Immature natural killer cell (primary cell): ENCODE measurements around the gene RNMT. TPM values are rescaled to one million over a fixed set of nuclear protein-coding genes. Genes with fewer than 3 reads are reported as not detected.

Source experiments
- DNase-seq, 3 donors: peaks; one replicate each; pipeline ENCODE4 v3.0.0; 2022; ENCODE audit warnings: mixed read lengths in 1 of 3
- H3K27ac Mint-ChIP-seq, 6 donors: one replicate each; pipeline ENCODE4 v1.8.0; 2020; ENCODE audit warnings: mixed read lengths in 6 of 6, mild to moderate bottlenecking in 5 of 6, inconsistent platforms in 4 of 6, moderate library complexity in 3 of 6
- H3K27me3 Mint-ChIP-seq, 3 donors: one replicate each; pipeline ENCODE4 v1.8.0; 2020 to 2021; ENCODE audit warnings: low read depth in 3 of 3, mild to moderate bottlenecking in 3 of 3, mixed read lengths in 3 of 3, moderate library complexity in 3 of 3, inconsistent platforms in 1 of 3
- H3K36me3 Mint-ChIP-seq, 3 donors: one replicate each; pipeline ENCODE4 v1.8.0; 2020; ENCODE audit warnings: mixed read lengths in 3 of 3, inconsistent platforms in 2 of 3, mild to moderate bottlenecking in 2 of 3
- H3K4me1 Mint-ChIP-seq, 2 donors: one replicate each; pipeline ENCODE4 v1.8.0; 2020; ENCODE audit warnings: inconsistent platforms in 2 of 2, mild to moderate bottlenecking in 2 of 2, mixed read lengths in 2 of 2, moderate library complexity in 1 of 2
- H3K4me3 Mint-ChIP-seq, 5 donors: one replicate each; pipeline ENCODE4 v1.8.0; 2020; ENCODE audit warnings: mild to moderate bottlenecking in 5 of 5, mixed read lengths in 5 of 5, inconsistent platforms in 3 of 5, moderate library complexity in 3 of 5
- H3K9me3 Mint-ChIP-seq, 6 donors: one replicate each; pipeline ENCODE4 v1.8.0; 2020; ENCODE audit warnings: mild to moderate bottlenecking in 6 of 6, mixed read lengths in 6 of 6, inconsistent platforms in 4 of 6, moderate library complexity in 3 of 6
- polyA plus RNA-seq, 3 donors: library from polyadenylated mRNA; unstranded; fragments of 300-500 nt; fragmentation: Illumina TruSeq; gene quantifications; one replicate each; pipeline ENCODE4 v1.2.3, GENCODE V29; 2021

The RNMT gene
- polyA plus RNA-seq, 3 donors from 2014 or later, result 24.2 to 49.7 (median 42.4) TPM

GRCh38 chr18:13758622-13759021, 32.1 kb downstream of the RNMT start:
- DNase-seq, result no peak
- Mint-ChIP-seq H3K36me3 (peaks cover 58 to 72% (median 67%) of the 10 kb centered on the region in 3 donors), H3K4me1 (no peaks in the 10 kb centered on the region), H3K4me3 (no peak overlapping the region), H3K9me3 (no peaks in the 10 kb centered on the region), H3K27me3 (peaks cover 0 to 3% (median 0%) of the 10 kb centered on the region in 3 donors), H3K27ac (no peak overlapping the region)

GRCh38 chr18:13760047-13760446, 33.6 kb downstream of the RNMT start:
- H3K27me3 Mint-ChIP-seq, result peaks cover 0 to 3% (median 0%) of the 10 kb centered on the region in 3 donors
- H3K36me3 Mint-ChIP-seq, result peaks cover 68 to 74% (median 70%) of the 10 kb centered on the region in 3 donors
- no peak overlapping the region for H3K27ac Mint-ChIP-seq
- peaks cover 0 to 8% (median 2%) of the 10 kb centered on the region in 6 donors for H3K9me3 Mint-ChIP-seq
- H3K4me1 Mint-ChIP-seq, result no peaks in the 10 kb centered on the region
- H3K4me3 Mint-ChIP-seq, result no peak overlapping the region
- no peak for DNase-seq

- Mint-ChIP-seq H3K4me3 (no peak overlapping the region), H3K27me3 (peaks cover 0 to 5% (median 4%) of the 10 kb centered on the region in 3 donors), H3K27ac (no peak overlapping the region), H3K4me1 (no peaks in the 10 kb centered on the region), H3K9me3 (peaks cover 0 to 24% (median 18%) of the 10 kb centered on the region in 6 donors), H3K36me3 (peaks cover 43 to 50% (median 49%) of the 10 kb centered on the region in 3 donors)
- no peak for DNase-seq
Measured at GRCh38 chr18:13762690-13763439, 36.4 kb downstream of the RNMT start.

GRCh38 chr18:13775058-13775457, 48.6 kb downstream of the RNMT start:
- H3K36me3 Mint-ChIP-seq, result no peaks in the 10 kb centered on the region
- no peak overlapping the region for H3K27ac Mint-ChIP-seq
- H3K4me1 Mint-ChIP-seq, result no peaks in the 10 kb centered on the region
- H3K9me3 Mint-ChIP-seq, result peaks cover 0 to 19% (median 5%) of the 10 kb centered on the region in 6 donors
- H3K4me3 Mint-ChIP-seq, result no peak overlapping the region
- H3K27me3 Mint-ChIP-seq, result peaks cover 2 to 5% (median 2%) of the 10 kb centered on the region in 3 donors
- DNase-seq, result no peak

GRCh38 chr18:13791181-13791580, 64.7 kb downstream of the RNMT start:
- Mint-ChIP-seq H3K4me1 (no peaks in the 10 kb centered on the region), H3K4me3 (no peak overlapping the region), H3K36me3 (no peaks in the 10 kb centered on the region), H3K27me3 (peaks cover 2 to 3% (median 2%) of the 10 kb centered on the region in 3 donors), H3K27ac (no peak overlapping the region), H3K9me3 (peaks cover 0 to 10% (median 3%) of the 10 kb centered on the region in 6 donors)
- no peak for DNase-seq

GRCh38 chr18:13793819-13794218, 67.3 kb downstream of the RNMT start:
- DNase-seq, result no peak
- peaks cover 2 to 12% (median 4%) of the 10 kb centered on the region in 3 donors for H3K27me3 Mint-ChIP-seq
- no peaks in the 10 kb centered on the region for H3K9me3 Mint-ChIP-seq
- no peaks in the 10 kb centered on the region for H3K36me3 Mint-ChIP-seq
- no peaks in the 10 kb centered on the region for H3K4me1 Mint-ChIP-seq
- no peak overlapping the region for H3K4me3 Mint-ChIP-seq
- H3K27ac Mint-ChIP-seq, result no peak overlapping the region

- DNase-seq, result no peak
- peaks cover 3 to 4% of the 10 kb centered on the region in 2 donors for H3K4me1 Mint-ChIP-seq
- H3K4me3 Mint-ChIP-seq, result no peak overlapping the region
- H3K36me3 Mint-ChIP-seq, result no peaks in the 10 kb centered on the region
- H3K27ac Mint-ChIP-seq, result no peak overlapping the region
- peaks cover 3 to 17% (median 11%) of the 10 kb centered on the region in 3 donors for H3K27me3 Mint-ChIP-seq
- H3K9me3 Mint-ChIP-seq, result no peaks in the 10 kb centered on the region
Measured at GRCh38 chr18:13796515-13796914, 70.0 kb downstream of the RNMT start.

- H3K27ac Mint-ChIP-seq, result no peak overlapping the region
- peaks cover 3 to 17% (median 11%) of the 10 kb centered on the region in 3 donors for H3K27me3 Mint-ChIP-seq
- no peaks in the 10 kb centered on the region for H3K36me3 Mint-ChIP-seq
- DNase-seq, result no peak
- no peaks in the 10 kb centered on the region for H3K9me3 Mint-ChIP-seq
- H3K4me3 Mint-ChIP-seq, result no peak overlapping the region
- H3K4me1 Mint-ChIP-seq, result peaks cover 3 to 4% of the 10 kb centered on the region in 2 donors
Measured at GRCh38 chr18:13797157-13797611, 70.7 kb downstream of the RNMT start.

- H3K4me3 Mint-ChIP-seq, result no peak overlapping the region
- peaks cover 3 to 4% of the 10 kb centered on the region in 2 donors for H3K4me1 Mint-ChIP-seq
- peaks cover 7 to 25% (median 12%) of the 10 kb centered on the region in 3 donors for H3K27me3 Mint-ChIP-seq
- H3K36me3 Mint-ChIP-seq, result no peaks in the 10 kb centered on the region
- H3K27ac Mint-ChIP-seq, result no peak overlapping the region
- no peaks in the 10 kb centered on the region for H3K9me3 Mint-ChIP-seq
- no peak for DNase-seq
Measured at GRCh38 chr18:13799396-13799795, 72.9 kb downstream of the RNMT start.

GRCh38 chr18:13800505-13801259, 74.2 kb downstream of the RNMT start:
- DNase-seq, result no peak
- peak overlapping the region in 1 of 5 donors; percentile 34 for H3K4me3 Mint-ChIP-seq
- H3K27me3 Mint-ChIP-seq, result peaks cover 9 to 29% (median 15%) of the 10 kb centered on the region in 3 donors
- H3K9me3 Mint-ChIP-seq, result no peaks in the 10 kb centered on the region
- H3K36me3 Mint-ChIP-seq, result no peaks in the 10 kb centered on the region
- H3K27ac Mint-ChIP-seq, result no peak overlapping the region
- peaks cover 3 to 4% of the 10 kb centered on the region in 2 donors for H3K4me1 Mint-ChIP-seq

GRCh38 chr18:13801260-13801601, 74.8 kb downstream of the RNMT start:
- DNase-seq, result no peak
- peaks cover 3 to 4% of the 10 kb centered on the region in 2 donors for H3K4me1 Mint-ChIP-seq
- H3K9me3 Mint-ChIP-seq, result peaks cover 0 to 2% (median 0%) of the 10 kb centered on the region in 6 donors
- no peaks in the 10 kb centered on the region for H3K36me3 Mint-ChIP-seq
- peak overlapping the region in 2 of 5 donors; percentile 33 to 34 for H3K4me3 Mint-ChIP-seq
- peaks cover 9 to 29% (median 17%) of the 10 kb centered on the region in 3 donors for H3K27me3 Mint-ChIP-seq
- no peak overlapping the region for H3K27ac Mint-ChIP-seq

GRCh38 chr18:13804305-13804704, 77.8 kb downstream of the RNMT start:
- Mint-ChIP-seq H3K36me3 (no peaks in the 10 kb centered on the region), H3K4me3 (no peak overlapping the region), H3K27me3 (peaks cover 9 to 19% (median 14%) of the 10 kb centered on the region in 3 donors), H3K27ac (no peak overlapping the region), H3K4me1 (peaks cover 3 to 4% of the 10 kb centered on the region in 2 donors), H3K9me3 (peaks cover 0 to 2% (median 0%) of the 10 kb centered on the region in 6 donors)
- no peak for DNase-seq

- Mint-ChIP-seq H3K4me1 (no peaks in the 10 kb centered on the region), H3K36me3 (no peaks in the 10 kb centered on the region), H3K27ac (no peak overlapping the region), H3K27me3 (peaks cover 5 to 10% (median 10%) of the 10 kb centered on the region in 3 donors), H3K4me3 (no peak overlapping the region), H3K9me3 (peaks cover 0 to 2% (median 0%) of the 10 kb centered on the region in 6 donors)
- no peak for DNase-seq
Measured at GRCh38 chr18:13808294-13809042, 82.0 kb downstream of the RNMT start.
